ENCODE results near the gene ADCY2.

The ADCY2 gene

DNA sequence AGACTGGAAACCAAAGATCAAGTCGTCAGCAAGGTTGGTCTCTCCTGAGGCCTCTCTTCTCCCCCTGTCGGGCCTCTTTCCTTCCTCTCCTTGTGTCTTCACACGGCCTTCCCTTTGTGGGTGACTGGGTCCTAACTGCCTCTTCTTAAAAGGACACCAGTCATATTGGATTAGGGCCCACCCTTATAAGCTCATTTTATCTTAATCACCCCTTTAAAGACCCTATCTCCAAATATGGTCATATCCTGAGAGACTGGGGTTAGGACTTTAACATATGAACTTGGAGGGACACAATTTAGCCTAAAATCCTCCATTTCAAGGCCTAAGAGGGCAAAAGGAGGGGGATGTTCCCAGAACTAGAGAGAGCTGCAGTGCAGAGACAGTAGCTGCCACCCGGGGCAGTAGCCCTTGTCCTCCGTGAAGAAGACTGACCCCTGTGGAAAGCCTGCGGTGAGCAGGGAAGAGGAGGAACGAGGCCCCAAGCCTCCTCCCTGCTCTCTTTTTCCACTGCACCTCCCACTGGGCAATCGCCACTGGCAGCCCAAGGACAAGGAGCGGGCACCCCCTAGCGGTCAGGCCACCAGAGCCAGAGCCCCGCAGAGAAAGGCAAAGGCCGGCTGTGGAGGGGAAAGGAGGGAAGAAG is 420.1 kb downstream of the ADCY2 start:
- peak overlapping the region; percentile 80 for H3K27ac ChIP-seq (replicated peaks)
- peak; percentile 10; the same call in 1 of the 2 replicates for TF ChIP-seq SPI1 (IDR thresholded peaks at IDR 0.05; ENCODE audit: borderline replicate concordance, low read depth)
- peak; percentile 78 for TF ChIP-seq CTCF (IDR thresholded peaks at IDR 0.05; ENCODE audit: insufficient read depth, low read length)
- no peak for TF ChIP-seq REST (IDR thresholded peaks at IDR 0.05; ENCODE audit: insufficient replicate concordance, low read depth)
- H3K4me3 ChIP-seq (replicated peaks; ENCODE audit: insufficient read depth, low read length): no peak overlapping the region
- peak; percentile 61 to 91 for DNase-seq (ENCODE audit: low read depth in 1 of 2, low spot score in 1 of 2)
- H3K27me3 ChIP-seq (ENCODE audit: insufficient read depth, poor library complexity, severe bottlenecking): no peaks in the 10 kb centered on the region

GRCh38 chr5:7816535-7816901 is 420.6 kb downstream of the ADCY2 start:
- Histone ChIP-seq H3K27me3 (ENCODE audit: insufficient read depth, poor library complexity, severe bottlenecking) (no peaks in the 10 kb centered on the region), H3K27ac (replicated peaks) (peak overlapping the region; percentile 80; the same call in 1 of the 2 replicates), H3K4me3 (replicated peaks; ENCODE audit: insufficient read depth, low read length) (no peak overlapping the region)
- TF ChIP-seq POLR2AphosphoS5 (IDR thresholded peaks at IDR 0.05; ENCODE audit: low read depth) (no peak), SPI1 (IDR thresholded peaks at IDR 0.05; ENCODE audit: borderline replicate concordance, low read depth) (no peak), GABPA (IDR thresholded peaks at IDR 0.05; ENCODE audit: low read depth) (no peak), REST (IDR thresholded peaks at IDR 0.05; ENCODE audit: insufficient replicate concordance, low read depth) (no peak), CTCF (IDR thresholded peaks at IDR 0.05; ENCODE audit: insufficient read depth, low read length) (no peak)
- no peak for DNase-seq (ENCODE audit: low read depth in 1 of 2, low spot score in 1 of 2)

GRCh38 chr5:7822449-7822848 is 426.5 kb downstream of the ADCY2 start:
- DNase-seq (ENCODE audit: low read depth in 1 of 2, low spot score in 1 of 2): no peak
- Histone ChIP-seq H3K4me3 (replicated peaks; ENCODE audit: insufficient read depth, low read length) (no peak overlapping the region), H3K27ac (replicated peaks) (no peak overlapping the region), H3K27me3 (ENCODE audit: insufficient read depth, poor library complexity, severe bottlenecking) (no peaks in the 10 kb centered on the region)
- TF ChIP-seq GABPA (IDR thresholded peaks at IDR 0.05; ENCODE audit: low read depth) (no peak), POLR2AphosphoS5 (IDR thresholded peaks at IDR 0.05; ENCODE audit: low read depth) (no peak), CTCF (IDR thresholded peaks at IDR 0.05; ENCODE audit: insufficient read depth, low read length) (no peak), REST (IDR thresholded peaks at IDR 0.05; ENCODE audit: insufficient replicate concordance, low read depth) (no peak), SPI1 (IDR thresholded peaks at IDR 0.05; ENCODE audit: borderline replicate concordance, low read depth) (no peak)

Data from HL-60 (cell line).